ENCODE data around the gene THSD7B. TPM values are rescaled to one million over a fixed set of nuclear protein-coding genes. Genes with fewer than 3 reads are reported as not detected.
"Not testable (repeated sequence)": the region's sequence is repeated elsewhere in the genome, so short reads cannot be mapped to it uniquely, and the experiment has no call there.

Gene THSD7B
- polyA plus RNA-seq, 5 donors = 1.9 to 4.8 (median 3.1) TPM

DNA sequence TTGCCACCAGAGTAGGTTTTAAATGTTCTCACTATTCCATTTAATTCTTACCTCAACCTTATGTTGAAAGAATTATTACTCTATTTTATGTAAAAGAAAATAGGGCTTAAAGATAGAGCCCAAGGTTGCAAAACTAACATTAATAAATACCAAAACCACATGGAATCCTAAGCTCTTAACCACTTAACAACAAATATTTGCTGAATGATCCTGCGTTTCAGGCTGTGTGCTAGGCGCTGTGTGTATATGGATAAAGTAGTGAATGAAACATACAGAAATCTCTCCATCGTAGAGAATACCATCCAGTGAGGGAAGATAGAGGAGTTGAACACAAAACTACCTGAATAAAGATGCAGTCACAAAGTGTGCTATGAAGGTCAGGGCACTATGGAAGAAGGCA is 485.1 kb downstream of the THSD7B start:
- DNase-seq = no peak

DNA sequence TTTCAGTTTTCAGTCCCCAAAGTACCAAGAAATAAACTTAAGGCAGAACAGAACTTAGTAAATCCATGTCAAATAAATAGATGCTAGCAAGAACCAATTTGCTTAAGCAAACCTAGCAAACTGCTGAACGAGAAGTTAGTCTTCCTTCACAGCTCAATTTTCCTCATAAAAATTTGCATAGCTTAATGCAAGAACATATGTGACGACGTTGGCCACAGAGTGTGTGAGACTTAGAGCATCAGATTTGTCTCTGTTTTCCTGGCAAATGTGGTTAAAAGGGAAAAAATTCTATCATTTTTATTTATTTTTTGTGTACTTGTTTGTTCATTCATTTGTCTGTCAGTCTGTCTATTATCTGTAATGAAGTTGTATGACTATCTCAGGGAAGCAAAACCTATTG is 485.7 kb downstream of the THSD7B start:
- no peak for DNase-seq

DNA sequence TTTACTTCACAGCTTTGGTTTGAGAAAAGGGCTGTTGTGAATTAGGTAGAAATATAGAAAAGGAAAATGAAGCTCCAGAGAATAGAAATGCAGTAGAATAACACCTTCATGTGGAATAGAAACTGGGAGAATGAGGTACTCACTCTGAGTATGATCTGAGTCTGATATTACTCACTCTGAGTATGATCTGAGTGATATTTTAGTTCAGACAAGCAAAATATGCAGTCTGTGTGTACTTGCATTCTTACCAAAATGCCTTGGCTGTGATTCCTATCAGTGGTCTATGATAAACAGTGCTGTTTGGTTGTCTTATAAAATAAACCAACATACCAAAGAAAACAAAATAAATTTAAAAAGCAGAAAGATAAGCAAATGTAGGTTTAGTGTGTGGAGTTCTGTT is 487.6 kb downstream of the THSD7B start:
- DNase-seq = no peak

DNA sequence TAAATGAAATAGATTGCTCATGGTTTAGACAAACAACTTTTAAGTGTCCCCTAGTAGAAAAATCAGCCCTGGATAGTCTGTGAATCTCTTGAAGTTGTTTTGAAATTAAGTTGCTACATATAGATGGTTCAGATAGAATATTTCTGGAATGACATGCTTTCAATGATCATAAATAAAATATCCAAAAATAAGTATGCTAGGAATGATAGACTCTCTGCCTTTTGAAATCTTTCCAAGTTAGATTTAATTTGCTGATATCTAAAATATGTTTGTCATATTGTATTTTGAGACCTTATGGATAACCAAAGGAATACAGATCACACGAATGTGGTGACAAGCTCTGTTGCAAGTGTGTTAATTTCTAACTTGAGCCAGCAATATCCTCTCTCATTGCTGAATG is 488.7 kb downstream of the THSD7B start:
- DNase-seq = no peak

DNA sequence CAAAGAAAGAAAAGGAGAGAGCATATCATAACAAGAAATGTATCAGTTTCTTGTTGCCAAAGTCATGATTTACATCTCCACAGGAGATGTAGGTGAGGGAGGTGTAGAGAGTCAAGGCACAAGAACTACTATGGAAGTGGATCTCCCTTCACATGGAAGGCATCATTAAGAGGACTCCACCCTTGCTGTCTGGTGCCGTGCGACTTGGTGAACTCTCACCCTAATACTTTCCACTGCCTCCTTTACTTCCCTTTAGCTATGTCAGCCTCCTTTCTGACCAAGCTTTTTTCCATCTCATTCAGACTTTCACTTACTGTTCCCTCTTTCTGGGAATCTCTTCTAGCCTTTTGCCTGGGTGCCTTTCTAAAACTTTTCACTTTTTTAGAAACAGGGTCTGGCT is 490.0 kb downstream of the THSD7B start:
- DNase-seq = no peak

DNA sequence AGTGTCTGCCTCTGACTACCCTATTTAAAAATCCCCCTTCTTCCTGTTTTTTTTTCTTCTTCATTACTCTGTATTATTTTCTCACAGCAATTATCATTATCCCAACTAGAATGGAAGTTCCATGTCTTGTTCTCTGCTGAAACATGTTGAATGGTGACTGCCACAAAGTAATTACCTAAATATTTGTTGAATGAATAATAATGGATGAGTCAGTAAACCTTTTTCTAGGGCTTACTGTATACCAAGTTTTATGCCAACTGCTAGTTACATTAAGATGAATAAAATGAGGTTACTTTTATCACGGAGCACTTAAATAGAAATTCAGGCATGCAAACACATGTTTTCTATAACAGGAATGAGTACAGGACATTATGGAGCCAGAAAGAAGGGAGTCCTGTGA is 490.6 kb downstream of the THSD7B start:
- DNase-seq = no peak

DNA sequence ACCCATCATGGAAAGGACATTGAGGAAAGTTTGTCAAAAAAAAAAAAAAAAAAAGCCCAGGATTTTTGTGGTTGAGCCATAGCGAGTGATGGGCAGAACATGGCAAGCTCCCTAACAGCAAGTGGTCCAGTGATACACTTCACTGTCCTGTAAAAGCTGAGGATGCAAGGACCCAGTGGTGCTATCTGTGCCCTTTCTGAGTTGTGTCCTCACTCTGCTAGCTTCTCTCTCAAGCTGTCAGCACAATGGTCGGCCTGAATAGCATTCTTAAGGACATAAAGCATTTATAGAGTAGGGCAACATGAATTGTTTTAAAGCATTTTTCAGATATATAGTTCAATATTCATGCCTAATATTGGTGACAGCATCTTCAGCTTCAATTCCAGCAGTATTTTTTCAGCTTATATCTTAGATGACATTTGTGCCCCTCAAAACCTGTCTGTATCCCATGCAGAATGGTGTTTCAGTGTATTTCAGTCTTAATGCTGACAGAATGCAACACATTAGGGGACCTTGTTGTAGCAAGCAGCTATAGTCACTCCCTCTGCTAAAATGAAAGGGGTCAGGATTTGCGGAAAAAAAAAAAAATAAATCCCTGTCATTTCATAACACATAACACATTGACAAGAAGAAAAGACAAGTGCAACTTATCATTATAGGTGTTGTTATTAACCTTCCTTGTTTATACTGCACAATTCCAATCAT is 496.7 kb downstream of the THSD7B start:
- DNase-seq = no peak

DNA sequence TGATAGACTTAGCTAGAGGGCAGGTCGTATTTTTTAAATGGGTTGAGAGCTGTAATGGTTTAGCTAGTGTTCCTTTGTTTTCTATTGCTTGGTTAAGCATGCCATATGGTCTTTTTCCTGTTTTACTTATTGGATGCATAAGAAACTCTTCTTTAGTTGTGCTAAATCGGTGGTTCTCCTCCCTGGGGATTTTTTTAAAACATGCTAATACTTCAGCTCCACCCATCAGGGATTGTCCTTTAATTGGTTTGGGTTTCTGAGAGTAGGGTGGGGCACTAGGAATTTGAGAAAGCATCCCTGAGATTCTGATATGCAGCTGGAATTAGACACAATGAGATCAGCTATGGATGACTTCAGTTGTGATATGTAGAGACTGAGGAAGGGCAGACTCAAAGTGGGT is 497.2 kb downstream of the THSD7B start:
- no peak for DNase-seq

DNA sequence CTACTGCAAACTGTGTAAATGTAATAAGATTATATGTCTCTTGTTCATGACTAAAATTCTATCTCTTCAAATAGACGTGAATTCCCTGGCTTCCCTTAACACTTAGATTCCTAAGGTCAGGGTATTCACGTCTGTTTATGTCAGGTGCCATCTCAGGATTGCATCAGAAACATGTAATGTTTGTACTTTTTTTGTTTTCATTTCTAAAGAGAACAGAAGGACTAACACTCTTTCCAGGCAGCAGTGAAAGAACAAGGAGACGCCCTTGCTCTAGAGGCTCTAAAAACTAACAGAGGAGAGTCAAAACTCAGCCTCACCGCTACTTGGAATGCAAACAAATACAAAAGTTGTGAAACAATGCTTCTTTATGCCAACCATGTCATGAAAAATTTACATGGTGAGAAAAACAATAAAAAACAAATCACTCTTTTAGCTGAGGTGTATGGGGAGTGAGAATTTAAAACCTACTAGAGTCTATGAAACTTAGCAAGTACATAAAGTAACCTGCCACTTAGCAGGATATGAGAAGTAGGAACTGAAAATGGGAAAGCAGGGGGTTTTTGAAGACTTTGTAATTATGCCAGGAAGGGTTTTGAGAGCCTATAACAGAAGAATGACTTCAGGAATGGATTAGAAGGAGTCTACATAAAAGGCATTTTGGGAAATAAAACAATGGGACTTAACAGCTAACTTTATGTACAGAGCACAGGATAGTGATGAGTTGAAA is 522.7 kb downstream of the THSD7B start:
- no peak for DNase-seq

DNA sequence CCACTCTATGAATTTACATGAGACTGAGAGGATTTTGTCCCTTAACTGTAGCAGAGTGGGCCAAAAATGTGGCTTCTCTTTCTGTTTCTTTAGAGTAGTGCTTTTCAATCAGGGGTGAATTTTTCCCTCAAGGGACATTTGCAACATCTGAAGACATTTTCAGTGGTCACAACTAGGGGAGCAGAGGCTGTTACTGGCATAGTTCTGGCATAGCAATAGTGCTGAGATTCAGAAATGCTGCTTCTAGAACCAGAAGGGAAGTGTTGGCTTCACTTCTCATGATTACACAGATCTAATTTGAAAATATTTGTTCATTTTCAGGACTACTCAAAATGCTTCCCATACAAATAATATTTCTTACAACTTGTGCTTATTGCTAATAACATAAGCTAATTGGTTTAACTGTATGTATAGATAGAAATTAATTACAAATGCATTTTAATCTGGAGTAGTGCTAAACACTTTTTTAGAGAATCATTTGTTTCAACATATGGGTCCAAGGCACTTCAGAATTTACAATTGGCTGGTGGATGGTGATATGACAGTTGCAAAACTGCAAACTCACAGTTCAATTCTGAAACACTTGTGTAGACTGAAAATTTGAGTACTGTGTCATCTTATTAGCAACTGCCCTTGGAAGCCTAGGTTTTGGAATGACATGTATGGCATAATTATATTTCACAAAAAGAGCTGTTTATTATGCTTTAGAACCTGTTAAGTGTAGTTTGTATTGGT is 526.7 kb downstream of the THSD7B start:
- DNase-seq = no peak

DNA sequence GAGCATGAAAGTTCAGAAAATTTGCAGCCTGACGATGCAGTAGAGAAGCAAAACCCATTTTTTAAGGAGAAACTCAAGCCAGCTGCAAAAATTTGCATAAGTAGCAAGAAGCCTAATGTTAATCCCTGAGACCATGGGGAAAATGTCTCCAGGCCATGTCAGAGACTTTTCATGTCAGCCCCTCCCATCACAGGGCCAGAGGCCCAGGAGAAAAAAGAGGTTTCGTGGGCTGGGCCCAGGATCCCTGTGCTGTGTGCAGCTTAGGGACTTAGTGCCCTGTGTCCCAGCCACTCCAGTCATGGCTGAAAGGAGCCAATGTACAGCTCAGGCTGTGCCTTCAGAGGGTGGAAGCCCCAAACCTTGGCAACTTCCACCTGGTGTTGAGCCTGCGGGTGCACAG is 533.0 kb downstream of the THSD7B start:
- no peak for DNase-seq

DNA sequence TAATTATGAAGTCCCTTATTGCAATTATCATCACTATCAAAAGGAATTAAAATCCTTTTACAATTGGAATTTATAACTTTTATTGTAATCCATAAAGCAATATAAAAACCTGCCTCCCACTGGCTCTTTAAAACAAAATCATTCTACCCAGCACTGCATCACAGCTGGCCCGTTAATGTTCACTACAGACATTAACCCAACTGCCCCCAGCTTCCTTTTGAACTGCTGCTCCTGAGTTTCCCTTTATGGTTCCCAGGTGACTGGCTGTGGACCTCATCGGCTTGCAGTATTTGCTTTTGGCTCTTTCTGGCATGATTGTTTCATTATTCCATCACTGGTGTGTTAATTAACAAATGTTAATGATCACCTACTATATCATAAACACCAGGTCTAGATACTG is 535.6 kb downstream of the THSD7B start:
- DNase-seq = no peak

DNA sequence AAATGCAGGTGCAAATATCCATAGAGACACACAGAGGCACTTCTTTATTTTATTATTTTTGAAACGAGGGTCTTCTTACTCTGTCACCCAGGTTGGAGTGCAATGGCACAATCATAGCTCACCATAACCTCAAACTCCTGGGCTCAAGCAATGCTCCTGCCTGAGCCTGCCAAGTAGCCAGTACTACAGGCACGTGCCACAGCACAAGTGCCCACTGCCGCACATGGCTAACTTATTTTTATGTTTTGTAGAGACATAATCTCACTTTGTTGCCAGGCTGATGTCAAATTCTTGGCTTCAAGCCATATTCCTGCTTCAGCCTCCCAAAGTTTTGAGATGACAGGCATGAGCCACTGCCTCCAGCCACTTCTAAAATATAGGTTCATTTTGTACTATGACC is 537.6 kb downstream of the THSD7B start:
- DNase-seq = no peak

DNA sequence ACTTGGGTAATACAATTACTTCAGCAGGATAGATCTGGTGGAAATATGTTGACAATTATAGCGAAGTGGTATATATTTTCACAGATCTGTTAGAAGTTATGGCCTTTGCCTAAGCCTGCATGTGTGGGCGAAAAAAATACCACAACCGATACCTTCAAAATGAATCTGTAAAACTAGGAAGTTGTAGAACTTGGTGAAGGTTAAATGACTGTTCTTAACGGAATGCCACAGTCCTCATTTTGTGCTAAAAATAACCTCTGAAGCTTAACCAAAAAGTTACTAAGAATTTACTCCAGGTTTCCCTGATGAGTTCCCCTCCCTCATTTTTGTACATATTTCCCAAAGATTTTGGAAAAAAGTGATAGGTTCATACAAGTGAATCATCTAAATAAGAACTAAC is 550.7 kb downstream of the THSD7B start:
- DNase-seq = no peak

DNA sequence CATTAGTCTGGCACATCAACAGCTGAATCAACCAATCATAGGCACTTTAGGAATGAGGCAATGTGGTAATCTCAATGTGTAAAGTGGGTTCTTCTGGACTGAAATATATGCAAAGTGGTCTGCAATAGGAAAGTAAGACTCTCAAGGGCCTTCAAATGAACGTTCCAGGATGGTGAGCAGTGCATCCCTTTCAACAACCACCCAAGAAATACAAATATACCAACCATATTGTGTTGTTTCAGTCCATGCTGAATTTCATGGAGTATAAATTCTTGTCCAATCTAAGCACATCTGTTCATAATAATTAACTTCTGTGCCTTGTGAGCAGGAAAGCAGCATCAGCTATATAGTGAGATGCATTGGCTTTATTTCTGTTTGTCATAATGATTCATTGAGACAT is 556.2 kb downstream of the THSD7B start:
- DNase-seq = no peak

DNA sequence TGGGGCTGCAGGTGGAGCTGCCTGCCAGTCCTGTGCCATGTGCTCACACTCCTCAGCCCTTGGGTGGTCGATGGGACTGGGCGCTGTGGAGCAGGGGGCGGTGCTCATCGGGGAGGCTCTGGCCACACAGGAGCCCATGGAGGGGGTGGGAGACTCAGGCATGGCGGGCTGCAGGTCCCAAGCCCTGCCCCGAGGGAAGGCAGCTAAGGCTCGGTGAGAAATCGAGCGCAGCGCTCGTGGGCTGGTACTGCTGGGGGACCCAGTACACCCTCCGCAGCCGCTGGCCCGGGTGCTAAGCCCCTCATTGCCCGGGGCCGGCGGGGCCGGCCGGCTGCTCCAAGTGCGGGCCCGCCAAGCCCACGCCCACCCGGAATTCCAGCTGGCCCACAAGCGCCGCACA is 566.2 kb downstream of the THSD7B start:
- DNase-seq = not testable (repeated sequence)

DNA sequence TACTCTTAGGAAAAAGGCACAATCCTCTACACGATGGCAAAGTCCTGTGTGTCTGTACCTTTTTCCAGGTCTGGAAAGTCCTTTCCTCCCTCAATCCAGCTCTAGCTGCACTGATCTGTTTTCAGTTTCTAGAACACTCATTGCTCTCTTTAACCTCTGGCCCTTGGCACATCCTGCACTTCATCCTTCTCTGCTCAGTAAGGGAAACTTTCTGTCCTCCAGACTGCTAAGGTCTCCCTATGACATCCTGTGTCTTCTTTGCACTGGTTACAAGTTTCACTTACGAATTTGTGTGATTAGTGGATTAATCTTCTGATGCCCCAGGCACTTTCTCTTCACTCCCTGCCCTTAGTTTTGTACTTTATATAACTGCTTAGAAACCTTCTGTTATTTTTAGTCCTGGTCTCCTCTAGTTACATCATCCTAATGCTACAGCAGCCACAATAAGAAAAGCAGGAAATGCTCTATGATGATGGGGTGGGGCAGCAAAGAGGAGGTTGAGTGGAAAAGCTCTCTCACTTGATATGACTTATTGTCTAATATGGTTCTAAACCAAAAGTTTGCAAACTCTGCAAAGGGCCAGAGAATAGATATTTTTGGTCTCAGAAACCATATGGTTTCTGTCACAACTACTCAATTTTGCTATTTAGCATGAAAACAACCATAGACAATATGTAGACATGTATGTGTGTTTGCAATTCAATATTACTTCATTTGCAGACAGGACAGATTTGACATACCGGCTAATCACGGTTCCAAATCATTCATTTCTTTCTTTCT is 568.2 kb downstream of the THSD7B start:
- DNase-seq = peak; percentile 49 to 66

DNA sequence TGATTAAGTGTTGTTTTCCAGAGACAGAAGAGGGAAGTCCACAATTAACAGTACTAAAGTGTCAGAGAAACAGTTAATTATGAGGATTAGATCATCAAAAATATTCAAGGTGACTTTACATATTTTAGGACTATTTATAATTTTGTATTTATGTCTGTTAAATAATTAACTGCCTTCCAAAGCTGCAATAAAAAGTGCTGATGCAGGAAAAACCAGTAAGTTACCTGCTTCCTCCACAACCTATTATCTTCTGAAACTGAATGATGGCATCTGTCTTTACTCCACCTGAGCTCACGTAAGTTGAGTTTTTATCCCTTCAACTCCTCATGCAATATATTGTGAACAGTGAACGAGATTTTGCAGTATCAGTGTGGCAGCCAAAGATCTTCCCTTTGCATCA is 570.7 kb downstream of the THSD7B start:
- no peak for DNase-seq

DNA sequence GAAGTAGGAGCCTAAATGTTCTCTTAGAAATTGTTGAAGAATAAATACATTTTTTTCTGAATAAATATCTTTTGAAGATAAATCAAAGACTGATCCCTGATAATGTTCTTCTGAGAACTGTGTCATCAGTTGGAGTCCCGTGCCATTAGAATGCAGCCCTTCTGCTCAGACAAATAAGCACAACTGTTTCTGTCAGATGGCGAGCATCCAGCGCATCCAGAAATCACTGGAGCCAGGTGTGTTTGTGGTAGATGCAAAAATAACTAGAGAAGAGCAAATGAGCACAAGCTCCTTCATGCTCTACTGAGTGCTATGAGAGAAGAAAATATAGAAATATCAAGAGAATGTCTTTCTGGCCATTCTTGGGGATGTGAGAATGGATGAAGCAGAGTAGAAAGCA is 573.7 kb downstream of the THSD7B start:
- DNase-seq = no peak

DNA sequence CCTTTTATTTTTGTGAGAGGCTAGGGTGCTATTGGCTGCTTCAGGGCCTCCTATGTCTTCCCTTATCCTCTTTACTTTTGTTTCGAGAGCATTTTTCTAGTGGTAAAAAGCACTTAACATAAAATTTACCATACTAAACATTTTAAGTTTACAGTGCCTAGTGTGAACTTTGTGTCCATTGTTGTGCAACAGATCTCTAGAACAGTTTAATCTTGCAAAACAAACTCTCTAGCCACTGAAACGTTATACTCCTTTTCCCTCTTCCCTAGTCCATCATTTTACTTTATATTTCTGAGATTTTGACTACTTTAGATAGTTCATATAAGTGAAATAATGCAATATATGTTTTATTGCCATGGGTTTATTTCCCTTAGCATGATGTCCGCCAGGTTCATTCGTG is 580.6 kb downstream of the THSD7B start:
- no peak for DNase-seq

DNA sequence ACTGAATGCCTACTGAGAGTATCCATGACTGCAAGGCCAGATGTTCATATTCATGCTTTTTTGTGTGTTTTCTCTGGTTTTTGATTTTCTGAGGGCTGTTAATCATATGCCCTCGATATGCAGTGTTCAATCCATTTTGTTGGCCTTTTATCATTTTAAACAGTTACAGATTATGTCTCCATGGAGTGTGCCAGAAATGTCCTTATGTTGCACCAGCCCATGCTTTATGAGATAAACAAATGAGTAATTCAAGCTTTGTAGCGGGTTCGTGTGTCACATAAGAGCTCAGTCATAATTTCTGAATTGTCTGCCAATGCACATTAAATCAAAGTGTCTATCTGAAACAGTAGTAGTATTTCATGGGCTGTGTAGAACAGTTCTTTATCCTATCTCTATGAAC is 583.0 kb downstream of the THSD7B start:
- DNase-seq = no peak

DNA sequence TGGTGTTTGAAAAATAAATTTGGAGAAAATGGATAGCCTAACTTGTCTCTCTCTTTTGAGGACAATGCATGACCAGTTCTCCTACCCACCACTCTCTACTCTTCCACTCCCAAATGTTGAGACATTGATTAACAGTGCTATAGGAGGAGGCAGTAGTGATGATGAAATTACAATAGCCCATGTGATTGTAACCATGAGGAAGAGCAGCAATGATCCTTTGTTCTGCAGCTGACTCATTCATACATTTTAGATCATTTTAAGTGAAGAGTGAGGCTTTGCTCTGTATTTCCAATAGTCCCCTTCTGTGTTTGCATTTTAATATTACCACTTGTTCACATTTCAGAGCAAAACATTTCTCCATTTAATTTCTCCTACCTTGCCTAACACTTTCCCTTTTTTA is 592.3 kb downstream of the THSD7B start:
- DNase-seq = no peak
